Stimulated activated CD8-positive, alpha-beta memory T cell treated with anti-CD3 and anti-CD28 coated beads, Interleukin-4, amount 100 ng/mL, for 1 hour (primary cell): Measurements from ENCODE around the gene CCDC85B.

Experiments
- DNase-seq, 2 donors: peaks; one replicate each; pipeline ENCODE4 v3.0.0-alpha.2; 2020; ENCODE audit warnings: low read depth in 2 of 2, low spot score in 1 of 2

The CCDC85B gene

DNA sequence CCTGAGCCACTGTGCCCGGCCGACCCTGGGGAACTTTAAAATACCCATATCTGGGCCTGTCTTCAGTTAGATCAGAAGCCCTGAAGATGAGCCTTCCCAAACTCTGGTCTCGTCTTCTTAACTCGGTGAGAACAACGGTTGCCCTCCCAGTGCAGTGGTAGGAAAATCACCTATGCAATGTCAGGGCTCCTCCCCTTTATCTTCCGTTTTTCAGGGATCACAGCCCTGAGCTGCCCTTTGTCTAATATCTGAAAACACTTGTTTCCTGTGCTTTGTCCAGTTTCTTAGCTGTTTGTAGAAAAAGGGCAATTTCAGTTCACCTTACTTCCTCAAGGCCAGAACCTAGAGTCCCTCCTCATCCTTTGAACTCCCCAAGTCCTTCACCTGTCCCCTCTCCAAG, 38.2 kb downstream of the CCDC85B start:
- no peak for DNase-seq

- DNase-seq: no peak
Observed at GRCh38 chr11:65931773-65932557, 41.5 kb downstream of the CCDC85B start.

GRCh38 chr11:65932558-65932919, 42.1 kb downstream of the CCDC85B start:
- no peak for DNase-seq

- no peak for DNase-seq
Observed at GRCh38 chr11:65934014-65934413, 43.5 kb downstream of the CCDC85B start.

DNA sequence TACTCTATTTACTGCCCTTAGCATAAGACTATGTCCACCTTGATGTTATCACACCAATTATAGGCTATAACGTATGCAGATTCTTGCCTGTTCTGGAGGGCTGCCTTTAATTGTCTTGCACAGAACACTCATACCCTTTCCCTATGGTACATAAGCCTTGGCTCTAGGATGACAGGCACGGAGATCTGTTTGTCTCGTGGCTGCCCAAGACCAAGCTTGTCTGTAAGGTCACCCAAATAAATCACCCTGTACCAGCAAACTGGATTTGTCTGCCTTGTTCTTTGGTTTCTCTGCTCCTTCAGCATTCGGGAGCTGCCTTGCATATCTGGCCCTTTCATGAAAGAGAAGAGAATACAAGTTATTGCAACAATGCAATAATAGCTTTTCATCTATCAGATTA, 47.3 kb downstream of the CCDC85B start:
- no peak for DNase-seq
